Measurements from ENCODE around the gene IGFLR1.

GRCh38 chr19:35746531-35746930 lies 4.3 kb upstream of the IGFLR1 start:
- TF ChIP-seq POLR2A (IDR thresholded peaks at IDR 0.05) = no peak
- TF ChIP-seq, protein P1, sequence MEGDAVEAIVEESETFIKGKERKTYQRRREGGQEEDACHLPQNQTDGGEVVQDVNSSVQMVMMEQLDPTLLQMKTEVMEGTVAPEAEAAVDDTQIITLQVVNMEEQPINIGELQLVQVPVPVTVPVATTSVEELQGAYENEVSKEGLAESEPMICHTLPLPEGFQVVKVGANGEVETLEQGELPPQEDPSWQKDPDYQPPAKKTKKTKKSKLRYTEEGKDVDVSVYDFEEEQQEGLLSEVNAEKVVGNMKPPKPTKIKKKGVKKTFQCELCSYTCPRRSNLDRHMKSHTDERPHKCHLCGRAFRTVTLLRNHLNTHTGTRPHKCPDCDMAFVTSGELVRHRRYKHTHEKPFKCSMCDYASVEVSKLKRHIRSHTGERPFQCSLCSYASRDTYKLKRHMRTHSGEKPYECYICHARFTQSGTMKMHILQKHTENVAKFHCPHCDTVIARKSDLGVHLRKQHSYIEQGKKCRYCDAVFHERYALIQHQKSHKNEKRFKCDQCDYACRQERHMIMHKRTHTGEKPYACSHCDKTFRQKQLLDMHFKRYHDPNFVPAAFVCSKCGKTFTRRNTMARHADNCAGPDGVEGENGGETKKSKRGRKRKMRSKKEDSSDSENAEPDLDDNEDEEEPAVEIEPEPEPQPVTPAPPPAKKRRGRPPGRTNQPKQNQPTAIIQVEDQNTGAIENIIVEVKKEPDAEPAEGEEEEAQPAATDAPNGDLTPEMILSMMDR (IDR thresholded peaks at IDR 0.05) = no peak
